Chondrocyte (in vitro differentiated cells): ENCODE data around the gene TMEM184A. TPM values are rescaled to one million over a fixed set of nuclear protein-coding genes. Genes with fewer than 3 reads are reported as not detected.

ENCODE experiments used
- DNase-seq: peaks from one replicate; pipeline ENCODE4 v3.0.0; 2021; ENCODE audit warnings: mixed read lengths, low spot score
- H3K27ac Mint-ChIP-seq: one replicate; pipeline ENCODE4 v1.8.0; 2021; ENCODE audit warnings: mild to moderate bottlenecking, moderate library complexity, mixed read lengths; ENCODE audit not compliant: unreplicated experiment
- H3K27me3 Mint-ChIP-seq: 2 replicates; pipeline ENCODE4 v1.8.0; 2021; ENCODE audit warnings: low read depth, mixed read lengths
- H3K36me3 Mint-ChIP-seq: 2 replicates; pipeline ENCODE4 v1.8.0; 2021; ENCODE audit warnings: low read depth, mixed read lengths
- H3K4me1 Mint-ChIP-seq: 2 replicates; pipeline ENCODE4 v1.8.0; 2021; ENCODE audit warnings: low read depth, mild to moderate bottlenecking, mixed read lengths
- H3K4me3 Mint-ChIP-seq: one replicate; pipeline ENCODE4 v1.8.0; 2021; ENCODE audit warnings: mild to moderate bottlenecking, moderate library complexity, mixed read lengths; ENCODE audit not compliant: unreplicated experiment
- H3K9me3 Mint-ChIP-seq: 2 replicates; pipeline ENCODE4 v1.8.0; 2021; ENCODE audit warnings: low read depth, mixed read lengths
- total RNA-seq: library from RNA; stranded (reverse); gene quantifications from 3 replicates; pipeline ENCODE4 v1.2.1, GENCODE V29; 2021
- TF ChIP-seq, protein P1 (sequence below): fragments of 200-600 bp; sonication (generic); IDR thresholded peaks from 2 replicates; pipeline ENCODE4 v1.5.0; 2021; ENCODE audit warnings: antibody characterized with exemption, mild to moderate bottlenecking, moderate library complexity

The TMEM184A gene
- total RNA-seq, 1 donor from 2014 or later = 0.07 TPM

- H3K27me3 Mint-ChIP-seq = peaks cover 54% of the 10 kb centered on the region
- H3K27ac Mint-ChIP-seq = no peak overlapping the region
- TF ChIP-seq, protein P1, sequence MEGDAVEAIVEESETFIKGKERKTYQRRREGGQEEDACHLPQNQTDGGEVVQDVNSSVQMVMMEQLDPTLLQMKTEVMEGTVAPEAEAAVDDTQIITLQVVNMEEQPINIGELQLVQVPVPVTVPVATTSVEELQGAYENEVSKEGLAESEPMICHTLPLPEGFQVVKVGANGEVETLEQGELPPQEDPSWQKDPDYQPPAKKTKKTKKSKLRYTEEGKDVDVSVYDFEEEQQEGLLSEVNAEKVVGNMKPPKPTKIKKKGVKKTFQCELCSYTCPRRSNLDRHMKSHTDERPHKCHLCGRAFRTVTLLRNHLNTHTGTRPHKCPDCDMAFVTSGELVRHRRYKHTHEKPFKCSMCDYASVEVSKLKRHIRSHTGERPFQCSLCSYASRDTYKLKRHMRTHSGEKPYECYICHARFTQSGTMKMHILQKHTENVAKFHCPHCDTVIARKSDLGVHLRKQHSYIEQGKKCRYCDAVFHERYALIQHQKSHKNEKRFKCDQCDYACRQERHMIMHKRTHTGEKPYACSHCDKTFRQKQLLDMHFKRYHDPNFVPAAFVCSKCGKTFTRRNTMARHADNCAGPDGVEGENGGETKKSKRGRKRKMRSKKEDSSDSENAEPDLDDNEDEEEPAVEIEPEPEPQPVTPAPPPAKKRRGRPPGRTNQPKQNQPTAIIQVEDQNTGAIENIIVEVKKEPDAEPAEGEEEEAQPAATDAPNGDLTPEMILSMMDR = no peak
- no peaks in the 10 kb centered on the region for H3K36me3 Mint-ChIP-seq
- no peaks in the 10 kb centered on the region for H3K9me3 Mint-ChIP-seq
- DNase-seq = no peak
- no peak overlapping the region for H3K4me3 Mint-ChIP-seq
- no peaks in the 10 kb centered on the region for H3K4me1 Mint-ChIP-seq
Measured at GRCh38 chr7:1596181-1597043, 40.4 kb upstream of the TMEM184A start.

DNA sequence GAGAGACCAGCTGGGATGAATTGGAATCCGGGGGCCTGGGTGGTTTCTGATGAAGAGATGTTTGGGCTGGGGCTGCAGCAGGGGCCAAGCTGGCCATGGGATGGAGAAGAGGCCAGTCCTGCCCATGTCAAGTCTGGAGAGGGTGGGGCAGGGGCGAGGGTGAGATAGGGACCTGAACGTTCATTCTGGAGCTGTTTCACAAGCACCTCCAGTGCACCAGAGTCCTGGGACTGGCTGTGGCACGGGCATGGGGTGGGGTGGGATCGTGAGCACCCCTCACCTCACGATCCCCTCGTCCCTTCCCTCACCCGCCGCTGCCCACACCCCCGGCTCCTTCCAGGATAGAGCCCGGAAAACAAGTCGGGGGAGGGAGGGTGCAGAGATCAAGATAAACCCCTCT is 39.6 kb upstream of the TMEM184A start:
- Mint-ChIP-seq H3K27me3 (peaks cover 54% of the 10 kb centered on the region), H3K4me3 (no peak overlapping the region), H3K4me1 (no peaks in the 10 kb centered on the region), H3K36me3 (no peaks in the 10 kb centered on the region), H3K27ac (no peak overlapping the region), H3K9me3 (no peaks in the 10 kb centered on the region)
- DNase-seq = no peak
- TF ChIP-seq, protein P1 = no peak

- Mint-ChIP-seq H3K4me1 (no peaks in the 10 kb centered on the region), H3K27ac (no peak overlapping the region), H3K4me3 (no peak overlapping the region), H3K27me3 (peaks cover 57% of the 10 kb centered on the region), H3K36me3 (no peaks in the 10 kb centered on the region), H3K9me3 (no peaks in the 10 kb centered on the region)
- no peak for DNase-seq
- TF ChIP-seq, protein P1 = no peak
Measured at GRCh38 chr7:1595027-1595426, 39.0 kb upstream of the TMEM184A start.

GRCh38 chr7:1593904-1594421 is 38.0 kb upstream of the TMEM184A start:
- Mint-ChIP-seq H3K9me3 (peaks cover 1% of the 10 kb centered on the region), H3K27me3 (peaks cover 60% of the 10 kb centered on the region), H3K27ac (no peak overlapping the region), H3K36me3 (no peaks in the 10 kb centered on the region), H3K4me3 (no peak overlapping the region), H3K4me1 (no peaks in the 10 kb centered on the region)
- no peak for DNase-seq
- TF ChIP-seq, protein P1 = no peak

DNA sequence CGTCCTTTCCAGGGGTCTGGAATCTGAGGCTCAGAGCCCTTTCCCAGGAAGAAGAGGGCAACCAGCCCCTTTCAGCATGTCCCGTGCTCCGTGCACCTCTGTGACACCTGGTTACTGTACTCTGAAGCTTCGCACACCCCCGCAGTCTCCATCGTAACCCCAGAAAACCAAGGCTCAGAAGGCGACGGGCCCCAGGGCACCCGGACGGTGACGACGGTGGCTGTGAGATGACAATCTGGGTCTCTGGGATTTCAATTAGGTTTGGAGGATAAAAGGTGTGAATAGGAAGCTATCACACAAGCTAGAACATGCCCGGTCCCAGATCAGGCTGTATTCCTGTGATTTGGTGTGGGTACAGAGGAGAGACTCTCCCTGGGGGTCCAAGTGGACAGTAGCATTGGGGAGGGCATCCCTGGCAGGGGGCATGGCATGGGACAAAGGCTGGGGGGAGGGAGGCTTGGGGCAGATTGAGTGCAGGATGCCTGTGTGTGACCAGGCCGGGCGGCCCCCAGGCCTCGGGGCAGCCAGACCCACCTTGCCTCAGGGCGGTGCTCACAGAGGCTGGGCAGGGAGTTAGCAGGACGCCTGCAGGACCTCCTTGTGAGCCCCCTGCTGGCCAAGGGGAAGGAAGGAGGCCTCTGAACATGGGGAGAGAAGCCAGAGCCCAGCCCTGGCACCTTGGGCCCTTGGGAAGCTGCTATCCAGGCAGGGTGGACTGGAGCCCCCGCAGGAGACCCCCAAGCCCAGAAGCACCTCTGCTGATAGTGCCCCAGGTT is 37.3 kb upstream of the TMEM184A start:
- H3K36me3 Mint-ChIP-seq = no peaks in the 10 kb centered on the region
- H3K27me3 Mint-ChIP-seq = peaks cover 60% of the 10 kb centered on the region
- no peaks in the 10 kb centered on the region for H3K4me1 Mint-ChIP-seq
- peaks cover 6% of the 10 kb centered on the region for H3K9me3 Mint-ChIP-seq
- H3K27ac Mint-ChIP-seq = no peak overlapping the region
- no peak overlapping the region for H3K4me3 Mint-ChIP-seq
- TF ChIP-seq, protein P1 = peak; percentile 54
- DNase-seq = no peak
